ENCODE data around the gene RANBP10. TPM values are rescaled to one million over a fixed set of nuclear protein-coding genes. Genes with fewer than 3 reads are reported as not detected.

Gene RANBP10
- total and polyA plus RNA-seq, 2 of the 13 experiments (the other 11 are each of a cell fraction or from before 2014, with no cell fraction given): 9.2 to 22.7 TPM

DNA sequence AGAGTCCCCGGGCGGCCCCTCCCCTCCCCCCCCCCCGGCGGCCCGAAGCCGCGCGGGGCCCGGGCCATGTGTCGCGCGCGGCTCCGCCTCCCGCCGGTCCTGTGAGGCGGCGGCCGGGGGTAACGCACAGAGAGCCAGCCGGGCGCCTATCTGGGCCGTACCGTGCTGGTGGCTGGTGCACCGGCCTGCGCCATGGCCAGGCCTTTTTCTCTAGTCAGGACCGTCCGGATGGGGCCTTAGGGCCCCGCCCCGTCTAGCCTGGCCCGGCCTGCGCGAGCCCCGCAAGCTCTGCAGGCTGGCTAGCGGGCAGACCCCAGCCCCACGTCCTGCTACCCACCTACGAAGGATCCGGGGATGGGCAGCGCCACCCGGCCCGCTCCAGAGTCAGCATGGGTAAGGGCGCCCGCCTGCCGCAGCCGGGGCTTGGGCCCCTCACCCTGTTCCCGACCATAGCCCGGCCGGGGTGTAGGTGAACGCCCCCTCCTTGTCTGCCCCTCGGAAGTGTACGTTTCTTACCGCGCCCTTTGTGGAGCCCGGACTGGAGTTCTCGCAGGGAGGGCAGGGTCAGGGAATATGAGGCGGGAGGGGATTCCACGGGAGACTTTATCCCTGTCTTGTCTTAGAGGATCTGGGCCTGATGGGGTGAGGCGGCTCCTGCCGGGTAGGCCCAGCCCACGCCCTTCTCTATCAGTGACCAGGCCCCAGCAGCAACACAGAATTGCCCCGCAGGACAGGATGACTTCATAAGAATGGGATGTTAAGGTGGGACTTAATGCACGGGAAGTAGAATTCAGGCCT, 40.9 kb upstream of the RANBP10 start, which contains the start of gene CENPT (continued):
- TF ChIP-seq, protein P1, sequence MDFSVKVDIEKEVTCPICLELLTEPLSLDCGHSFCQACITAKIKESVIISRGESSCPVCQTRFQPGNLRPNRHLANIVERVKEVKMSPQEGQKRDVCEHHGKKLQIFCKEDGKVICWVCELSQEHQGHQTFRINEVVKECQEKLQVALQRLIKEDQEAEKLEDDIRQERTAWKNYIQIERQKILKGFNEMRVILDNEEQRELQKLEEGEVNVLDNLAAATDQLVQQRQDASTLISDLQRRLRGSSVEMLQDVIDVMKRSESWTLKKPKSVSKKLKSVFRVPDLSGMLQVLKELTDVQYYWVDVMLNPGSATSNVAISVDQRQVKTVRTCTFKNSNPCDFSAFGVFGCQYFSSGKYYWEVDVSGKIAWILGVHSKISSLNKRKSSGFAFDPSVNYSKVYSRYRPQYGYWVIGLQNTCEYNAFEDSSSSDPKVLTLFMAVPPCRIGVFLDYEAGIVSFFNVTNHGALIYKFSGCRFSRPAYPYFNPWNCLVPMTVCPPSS (IDR thresholded peaks at IDR 0.05): no peak
- TF ChIP-seq, protein P2, sequence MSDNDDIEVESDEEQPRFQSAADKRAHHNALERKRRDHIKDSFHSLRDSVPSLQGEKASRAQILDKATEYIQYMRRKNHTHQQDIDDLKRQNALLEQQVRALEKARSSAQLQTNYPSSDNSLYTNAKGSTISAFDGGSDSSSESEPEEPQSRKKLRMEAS (IDR thresholded peaks at IDR 0.05): no peak; the same call in none of the 2 replicates
- no peak for TF ChIP-seq ZNF124 (CRISPR knock-in tag; IDR thresholded peaks at IDR 0.05)
- TF ChIP-seq NFYB (CRISPR knock-in tag; IDR thresholded peaks at IDR 0.05): no peak
- no peak for TF ChIP-seq TAF15 (IDR thresholded peaks at IDR 0.05; ENCODE audit: low read depth, low read length, poor library complexity, severe bottlenecking)
- TF ChIP-seq, protein P3, sequence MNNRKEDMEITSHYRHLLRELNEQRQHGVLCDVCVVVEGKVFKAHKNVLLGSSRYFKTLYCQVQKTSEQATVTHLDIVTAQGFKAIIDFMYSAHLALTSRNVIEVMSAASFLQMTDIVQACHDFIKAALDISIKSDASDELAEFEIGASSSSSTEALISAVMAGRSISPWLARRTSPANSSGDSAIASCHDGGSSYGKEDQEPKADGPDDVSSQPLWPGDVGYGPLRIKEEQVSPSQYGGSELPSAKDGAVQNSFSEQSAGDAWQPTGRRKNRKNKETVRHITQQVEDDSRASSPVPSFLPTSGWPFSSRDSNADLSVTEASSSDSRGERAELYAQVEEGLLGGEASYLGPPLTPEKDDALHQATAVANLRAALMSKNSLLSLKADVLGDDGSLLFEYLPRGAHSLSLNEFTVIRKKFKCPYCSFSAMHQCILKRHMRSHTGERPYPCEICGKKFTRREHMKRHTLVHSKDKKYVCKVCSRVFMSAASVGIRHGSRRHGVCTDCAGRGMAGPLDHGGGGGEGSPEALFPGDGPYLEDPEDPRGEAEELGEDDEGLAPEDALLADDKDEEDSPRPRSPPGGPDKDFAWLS (CRISPR knock-in tag; IDR thresholded peaks at IDR 0.05; ENCODE audit: borderline replicate concordance): no peak
- no peak for TF ChIP-seq MAFG (CRISPR knock-in tag; IDR thresholded peaks at IDR 0.05)
- no peak for TF ChIP-seq PAWR (CRISPR knock-in tag; IDR thresholded peaks at IDR 0.05; ENCODE audit: borderline replicate concordance)
- TF ChIP-seq, protein P4, sequence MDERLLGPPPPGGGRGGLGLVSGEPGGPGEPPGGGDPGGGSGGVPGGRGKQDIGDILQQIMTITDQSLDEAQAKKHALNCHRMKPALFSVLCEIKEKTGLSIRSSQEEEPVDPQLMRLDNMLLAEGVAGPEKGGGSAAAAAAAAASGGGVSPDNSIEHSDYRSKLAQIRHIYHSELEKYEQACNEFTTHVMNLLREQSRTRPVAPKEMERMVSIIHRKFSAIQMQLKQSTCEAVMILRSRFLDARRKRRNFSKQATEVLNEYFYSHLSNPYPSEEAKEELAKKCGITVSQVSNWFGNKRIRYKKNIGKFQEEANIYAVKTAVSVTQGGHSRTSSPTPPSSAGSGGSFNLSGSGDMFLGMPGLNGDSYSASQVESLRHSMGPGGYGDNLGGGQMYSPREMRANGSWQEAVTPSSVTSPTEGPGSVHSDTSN (CRISPR knock-in tag; IDR thresholded peaks at IDR 0.05): no peak
- TF ChIP-seq TMF1 (CRISPR knock-in tag; IDR thresholded peaks at IDR 0.05; ENCODE audit: low read depth): no peak; the same call in 1 of the 2 replicates
- TF ChIP-seq, protein P5, sequence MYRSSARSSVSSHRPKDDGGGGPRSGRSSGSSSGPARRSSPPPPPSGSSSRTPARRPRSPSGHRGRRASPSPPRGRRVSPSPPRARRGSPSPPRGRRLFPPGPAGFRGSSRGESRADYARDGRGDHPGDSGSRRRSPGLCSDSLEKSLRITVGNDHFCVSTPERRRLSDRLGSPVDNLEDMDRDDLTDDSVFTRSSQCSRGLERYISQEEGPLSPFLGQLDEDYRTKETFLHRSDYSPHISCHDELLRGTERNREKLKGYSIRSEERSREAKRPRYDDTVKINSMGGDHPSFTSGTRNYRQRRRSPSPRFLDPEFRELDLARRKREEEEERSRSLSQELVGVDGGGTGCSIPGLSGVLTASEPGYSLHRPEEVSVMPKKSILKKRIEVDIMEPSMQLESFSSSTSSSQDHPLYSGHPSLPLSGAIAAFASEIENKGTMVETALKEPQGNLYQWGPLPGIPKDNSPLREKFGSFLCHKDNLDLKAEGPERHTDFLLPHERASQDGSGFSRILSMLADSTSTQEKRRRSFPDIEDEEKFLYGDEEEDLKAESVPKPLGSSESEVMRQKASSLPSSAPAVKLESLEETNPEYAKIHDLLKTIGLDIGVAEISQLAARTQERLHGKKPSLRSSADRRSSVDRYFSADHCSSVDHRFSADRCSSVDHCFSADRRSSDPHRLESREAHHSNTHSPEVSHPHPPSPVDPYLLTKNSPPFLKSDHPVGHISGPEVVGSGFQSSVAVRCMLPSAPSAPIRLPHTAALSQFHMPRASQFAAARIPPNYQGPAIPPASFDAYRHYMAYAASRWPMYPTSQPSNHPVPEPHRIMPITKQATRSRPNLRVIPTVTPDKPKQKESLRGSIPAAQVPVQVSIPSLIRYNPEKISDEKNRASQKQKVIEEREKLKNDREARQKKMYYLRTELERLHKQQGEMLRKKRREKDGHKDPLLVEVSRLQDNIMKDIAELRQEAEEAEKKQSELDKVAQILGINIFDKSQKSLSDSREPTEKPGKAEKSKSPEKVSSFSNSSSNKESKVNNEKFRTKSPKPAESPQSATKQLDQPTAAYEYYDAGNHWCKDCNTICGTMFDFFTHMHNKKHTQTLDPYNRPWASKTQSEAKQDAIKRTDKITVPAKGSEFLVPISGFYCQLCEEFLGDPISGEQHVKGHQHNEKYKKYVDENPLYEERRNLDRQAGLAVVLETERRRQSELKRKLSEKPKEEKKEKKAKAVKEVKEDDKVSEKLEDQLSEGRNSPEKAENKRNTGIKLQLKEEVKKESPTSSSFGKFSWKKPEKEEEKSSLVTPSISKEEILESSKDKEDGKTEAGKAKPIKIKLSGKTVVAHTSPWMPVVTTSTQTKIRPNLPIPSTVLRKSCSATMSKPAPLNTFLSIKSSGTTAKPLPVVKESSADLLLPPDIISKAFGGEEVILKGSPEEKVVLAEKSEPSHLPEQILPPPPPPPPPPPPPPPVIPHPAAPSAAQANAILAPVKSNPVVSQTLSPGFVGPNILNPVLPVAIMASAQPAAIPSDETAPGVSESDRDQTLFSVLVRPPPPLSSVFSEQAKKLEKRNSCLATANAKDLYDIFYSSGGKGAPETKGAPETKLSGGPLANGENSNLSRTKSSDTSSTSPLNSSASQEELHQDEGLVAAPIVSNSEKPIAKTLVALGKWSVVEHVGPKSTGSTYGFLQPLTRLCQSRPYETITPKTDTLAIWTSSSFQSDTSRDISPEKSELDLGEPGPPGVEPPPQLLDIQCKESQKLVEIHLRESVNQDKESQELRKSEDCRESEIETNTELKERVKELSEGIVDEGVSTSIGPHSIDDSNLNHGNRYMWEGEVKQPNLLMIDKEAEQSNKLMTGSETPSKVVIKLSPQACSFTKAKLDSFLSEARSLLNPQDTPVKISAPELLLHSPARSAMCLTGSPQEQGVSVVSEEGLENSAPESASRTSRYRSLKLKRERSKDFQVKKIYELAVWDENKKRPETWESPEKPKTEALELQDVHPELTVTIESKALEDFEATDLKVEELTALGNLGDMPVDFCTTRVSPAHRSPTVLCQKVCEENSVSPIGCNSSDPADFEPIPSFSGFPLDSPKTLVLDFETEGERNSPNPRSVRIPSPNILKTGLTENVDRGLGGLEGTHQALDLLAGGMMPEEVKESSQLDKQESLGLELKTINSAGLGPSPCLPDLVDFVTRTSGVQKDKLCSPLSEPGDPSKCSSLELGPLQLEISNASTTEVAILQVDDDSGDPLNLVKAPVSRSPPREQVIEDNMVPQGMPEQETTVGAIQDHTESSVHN (CRISPR knock-in tag; IDR thresholded peaks at IDR 0.05): no peak
- TF ChIP-seq KMT2A (CRISPR knock-in tag; IDR thresholded peaks at IDR 0.05): no peak
- TF ChIP-seq ZNF678 (CRISPR knock-in tag; IDR thresholded peaks at IDR 0.05): peak; percentile 49; the same call in 1 of the 2 replicates
- TF ChIP-seq, protein P6, sequence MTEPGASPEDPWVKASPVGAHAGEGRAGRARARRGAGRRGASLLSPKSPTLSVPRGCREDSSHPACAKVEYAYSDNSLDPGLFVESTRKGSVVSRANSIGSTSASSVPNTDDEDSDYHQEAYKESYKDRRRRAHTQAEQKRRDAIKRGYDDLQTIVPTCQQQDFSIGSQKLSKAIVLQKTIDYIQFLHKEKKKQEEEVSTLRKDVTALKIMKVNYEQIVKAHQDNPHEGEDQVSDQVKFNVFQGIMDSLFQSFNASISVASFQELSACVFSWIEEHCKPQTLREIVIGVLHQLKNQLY (CRISPR knock-in tag; IDR thresholded peaks at IDR 0.05): no peak
- no peak; the same call in 1 of the 2 replicates for TF ChIP-seq ZFP36L2 (CRISPR knock-in tag; IDR thresholded peaks at IDR 0.05)
- TF ChIP-seq ATF7-NPFF (CRISPR knock-in tag; IDR thresholded peaks at IDR 0.05; ENCODE audit: low read depth): no peak; the same call in 1 of the 2 replicates

Data from HepG2 (cell line).